Dedifferentiated amniotic fluid mesenchymal stem cell (primary cell): ENCODE measurements around the gene C1QTNF2.

Experiments used
- DNase-seq: peaks from one replicate; pipeline ENCODE4 v3.0.0-alpha.2; 2016; ENCODE audit errors: extremely low spot score

Gene C1QTNF2

DNA sequence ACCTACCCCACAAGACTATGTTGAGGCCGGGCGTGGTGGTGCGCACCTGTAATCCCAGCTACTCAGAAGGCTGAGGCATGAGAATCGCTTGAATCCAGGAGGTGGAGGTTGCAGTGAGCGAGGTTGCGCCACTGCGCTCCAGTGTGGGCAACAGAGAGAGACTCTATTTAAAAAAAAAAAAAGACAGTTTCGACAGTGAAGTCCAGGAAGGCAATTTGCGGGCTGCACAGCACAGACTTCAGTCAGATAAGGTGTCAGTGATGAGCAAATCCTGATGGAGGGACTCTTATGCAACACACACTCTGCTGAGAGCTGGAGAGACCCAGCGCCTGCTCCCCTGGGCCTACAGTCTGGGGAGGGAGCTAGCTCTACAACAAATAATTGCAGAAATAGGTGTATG is 72.2 kb downstream of the C1QTNF2 start:
- no peak for DNase-seq

DNA sequence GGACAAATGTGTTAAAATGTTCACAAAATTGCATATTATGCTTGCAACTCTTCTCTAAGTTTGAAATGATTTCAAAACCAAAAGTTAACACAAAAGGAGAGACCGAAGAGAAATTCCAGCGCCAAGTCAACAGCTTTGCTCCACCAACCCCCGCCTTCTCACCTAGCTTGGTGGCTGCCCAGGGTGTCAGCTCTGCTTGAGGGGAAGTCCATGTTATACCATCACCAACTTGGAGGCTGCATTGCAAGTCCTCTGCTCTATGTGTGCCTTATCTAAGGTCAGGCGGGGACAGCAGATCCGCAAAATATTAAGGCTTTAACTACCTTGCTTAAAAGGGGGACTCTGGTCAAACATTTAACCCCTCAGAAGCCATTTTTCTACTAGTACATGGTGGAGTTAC is 72.7 kb downstream of the C1QTNF2 start:
- no peak for DNase-seq
